ENCODE results near the gene AFF3. TPM values are rescaled to one million over a fixed set of nuclear protein-coding genes. Genes with fewer than 3 reads are reported as not detected.

AFF3 gene
- total RNA-seq, 2 experiments from 2014 or later, result 3.1 to 3.5 TPM

DNA sequence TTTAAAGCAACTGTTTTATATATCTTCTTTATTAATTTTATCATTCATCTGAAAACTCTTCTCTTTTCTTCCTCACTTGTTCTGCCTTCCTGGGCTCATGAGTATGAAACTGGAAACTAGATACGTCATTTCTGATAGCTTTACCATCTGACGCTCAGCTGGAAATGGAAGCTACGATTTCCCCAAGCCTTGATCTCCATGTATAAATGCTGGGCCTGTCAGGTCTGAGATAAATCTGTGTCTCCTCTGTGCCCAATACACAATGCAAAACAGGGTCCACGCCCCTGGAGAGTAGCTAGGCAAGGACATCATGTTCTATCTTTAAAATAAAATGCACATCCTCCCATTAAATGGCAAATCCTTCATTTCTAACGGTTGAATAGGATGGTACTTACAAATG is 238.4 kb downstream of the AFF3 start:
- intact Hi-C loops (cut with micrococcal nuclease), result no loop called here
- no peaks in the 10 kb centered on the region for H3K27me3 Mint-ChIP-seq
- ATAC-seq (no peak), DNase-seq (no peak)
- no peak overlapping the region for H3K27ac Mint-ChIP-seq
- H3K9me3 Mint-ChIP-seq, result no peaks in the 10 kb centered on the region
- H3K4me3 Mint-ChIP-seq, result no peak overlapping the region
- H3K4me1 Mint-ChIP-seq (ENCODE audit: low read depth), result no peaks in the 10 kb centered on the region
- TF ChIP-seq, protein P1, sequence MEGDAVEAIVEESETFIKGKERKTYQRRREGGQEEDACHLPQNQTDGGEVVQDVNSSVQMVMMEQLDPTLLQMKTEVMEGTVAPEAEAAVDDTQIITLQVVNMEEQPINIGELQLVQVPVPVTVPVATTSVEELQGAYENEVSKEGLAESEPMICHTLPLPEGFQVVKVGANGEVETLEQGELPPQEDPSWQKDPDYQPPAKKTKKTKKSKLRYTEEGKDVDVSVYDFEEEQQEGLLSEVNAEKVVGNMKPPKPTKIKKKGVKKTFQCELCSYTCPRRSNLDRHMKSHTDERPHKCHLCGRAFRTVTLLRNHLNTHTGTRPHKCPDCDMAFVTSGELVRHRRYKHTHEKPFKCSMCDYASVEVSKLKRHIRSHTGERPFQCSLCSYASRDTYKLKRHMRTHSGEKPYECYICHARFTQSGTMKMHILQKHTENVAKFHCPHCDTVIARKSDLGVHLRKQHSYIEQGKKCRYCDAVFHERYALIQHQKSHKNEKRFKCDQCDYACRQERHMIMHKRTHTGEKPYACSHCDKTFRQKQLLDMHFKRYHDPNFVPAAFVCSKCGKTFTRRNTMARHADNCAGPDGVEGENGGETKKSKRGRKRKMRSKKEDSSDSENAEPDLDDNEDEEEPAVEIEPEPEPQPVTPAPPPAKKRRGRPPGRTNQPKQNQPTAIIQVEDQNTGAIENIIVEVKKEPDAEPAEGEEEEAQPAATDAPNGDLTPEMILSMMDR (IDR thresholded peaks at IDR 0.05), result no peak
- ChIA-PET POLR2A (no interaction called here), CTCF (no interaction called here)
- H3K36me3 Mint-ChIP-seq (ENCODE audit: low read depth), result no peaks in the 10 kb centered on the region

DNA sequence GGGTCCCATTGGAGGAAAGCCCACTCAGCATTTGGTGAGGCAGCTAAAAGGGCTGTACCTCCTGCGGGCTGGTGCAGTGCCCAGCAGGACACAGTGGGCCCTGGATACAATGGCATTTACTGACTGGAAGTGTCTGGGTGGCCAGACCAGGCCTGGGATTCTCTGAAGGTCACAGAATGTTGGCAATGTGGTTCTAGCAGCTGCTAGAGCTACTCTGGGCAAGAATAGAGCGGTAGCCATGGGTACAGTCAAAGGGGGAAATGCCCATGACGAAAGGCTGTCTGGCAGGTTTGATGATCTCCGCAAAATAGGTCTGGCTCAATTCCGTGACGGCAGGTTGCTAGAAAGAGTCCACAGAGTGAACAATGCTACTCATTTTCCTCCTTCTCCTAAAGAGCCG is 241.8 kb downstream of the AFF3 start:
- no peak overlapping the region for H3K27ac Mint-ChIP-seq
- no peak for ATAC-seq
- no peaks in the 10 kb centered on the region for H3K27me3 Mint-ChIP-seq
- no peaks in the 10 kb centered on the region for H3K36me3 Mint-ChIP-seq (ENCODE audit: low read depth)
- CTCF ChIA-PET, result no interaction called here
- no peak overlapping the region for H3K4me3 Mint-ChIP-seq
- DNase-seq, result no peak
- H3K9me3 Mint-ChIP-seq, result no peaks in the 10 kb centered on the region
- intact Hi-C loops (cut with micrococcal nuclease), result no loop called here
- TF ChIP-seq, protein P1 (IDR thresholded peaks at IDR 0.05), result no peak
- no peaks in the 10 kb centered on the region for H3K4me1 Mint-ChIP-seq (ENCODE audit: low read depth)
- POLR2A ChIA-PET, result interaction anchor here (0.7 kb wide), 1 partner anchor 14 kb away, joined by 3 read pairs; no protein-coding TSS in a partner anchor

DNA sequence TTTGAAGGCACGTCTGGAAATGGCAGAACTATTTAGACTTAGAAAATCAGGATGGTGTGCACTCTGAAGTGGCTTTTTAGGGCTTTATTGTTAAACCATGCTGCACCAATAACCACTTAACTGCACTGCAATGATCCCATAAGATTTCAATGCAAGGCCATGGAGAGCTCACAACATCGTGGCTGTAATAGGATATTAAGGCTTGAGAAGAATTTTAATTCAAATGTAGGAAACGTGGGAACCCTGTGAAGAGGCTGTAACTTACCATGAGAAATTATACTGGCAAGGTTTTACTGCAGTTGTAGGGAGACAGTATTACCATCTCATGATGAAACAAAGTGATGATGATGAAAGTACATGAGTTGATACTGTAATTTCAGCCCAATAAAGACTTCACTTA is 242.5 kb downstream of the AFF3 start:
- Mint-ChIP-seq H3K9me3 (no peaks in the 10 kb centered on the region), H3K36me3 (ENCODE audit: low read depth) (no peaks in the 10 kb centered on the region), H3K4me3 (no peak overlapping the region), H3K27ac (no peak overlapping the region), H3K4me1 (ENCODE audit: low read depth) (no peaks in the 10 kb centered on the region), H3K27me3 (no peaks in the 10 kb centered on the region)
- TF ChIP-seq, protein P1 (IDR thresholded peaks at IDR 0.05), result no peak
- ATAC-seq (no peak), DNase-seq (no peak)
- ChIA-PET POLR2A (interaction anchor here (0.6 to 0.7 kb wide), 2 partner anchors 13 to 640 kb away, joined by 3 read pairs; no protein-coding TSS in a partner anchor), CTCF (interaction anchor here (0.9 kb wide), 1 partner anchor 9 kb away, joined by 3 read pairs; no protein-coding TSS in a partner anchor)
- intact Hi-C loops (cut with micrococcal nuclease), result no loop called here

DNA sequence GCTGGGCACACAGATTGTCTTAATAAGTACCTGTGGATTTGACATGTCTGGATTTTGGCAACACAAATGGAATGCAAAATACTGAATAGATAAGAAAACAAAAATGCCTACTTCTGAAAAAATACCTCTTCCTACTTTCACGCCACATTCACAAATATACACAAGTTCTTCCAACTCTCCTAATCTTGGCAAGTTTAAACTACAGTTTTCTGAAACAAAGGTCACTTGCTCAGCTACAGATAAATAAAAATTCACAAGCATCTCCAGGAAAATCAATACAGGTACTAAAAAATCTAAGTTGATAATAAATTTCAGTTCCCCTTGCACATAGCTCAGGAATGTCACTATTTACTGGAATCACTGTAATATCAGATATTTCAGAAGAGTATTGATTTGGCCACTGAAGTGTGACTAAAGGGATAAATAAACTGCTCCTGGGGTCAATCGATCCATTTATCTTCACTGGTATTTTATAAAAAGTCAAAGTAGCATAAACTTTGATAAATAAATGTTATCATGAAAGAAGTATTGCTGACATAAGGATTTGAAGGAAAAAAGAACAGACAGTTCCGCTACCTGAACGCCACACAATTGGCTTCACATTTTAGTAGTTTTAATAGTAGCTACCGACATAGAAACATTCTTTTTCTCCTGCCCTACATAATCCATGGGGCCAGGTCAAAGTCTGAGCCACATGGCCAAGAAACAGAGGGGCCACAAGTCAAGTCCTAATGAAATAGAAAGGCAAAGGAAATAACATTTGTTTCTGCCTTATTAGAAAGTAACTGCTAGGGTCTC is 243.1 kb downstream of the AFF3 start:
- no peaks in the 10 kb centered on the region for H3K4me1 Mint-ChIP-seq (ENCODE audit: low read depth)
- no peaks in the 10 kb centered on the region for H3K27me3 Mint-ChIP-seq
- ChIA-PET CTCF (interaction anchor here (0.9 kb wide), 1 partner anchor 9 kb away, joined by 3 read pairs; no protein-coding TSS in a partner anchor), POLR2A (no interaction called here)
- TF ChIP-seq, protein P1 (IDR thresholded peaks at IDR 0.05), result no peak
- no peak overlapping the region for H3K27ac Mint-ChIP-seq
- no peaks in the 10 kb centered on the region for H3K9me3 Mint-ChIP-seq
- DNase-seq (no peak), ATAC-seq (no peak)
- intact Hi-C loops (cut with micrococcal nuclease), result no loop called here
- H3K4me3 Mint-ChIP-seq, result no peak overlapping the region
- H3K36me3 Mint-ChIP-seq (ENCODE audit: low read depth), result no peaks in the 10 kb centered on the region

DNA sequence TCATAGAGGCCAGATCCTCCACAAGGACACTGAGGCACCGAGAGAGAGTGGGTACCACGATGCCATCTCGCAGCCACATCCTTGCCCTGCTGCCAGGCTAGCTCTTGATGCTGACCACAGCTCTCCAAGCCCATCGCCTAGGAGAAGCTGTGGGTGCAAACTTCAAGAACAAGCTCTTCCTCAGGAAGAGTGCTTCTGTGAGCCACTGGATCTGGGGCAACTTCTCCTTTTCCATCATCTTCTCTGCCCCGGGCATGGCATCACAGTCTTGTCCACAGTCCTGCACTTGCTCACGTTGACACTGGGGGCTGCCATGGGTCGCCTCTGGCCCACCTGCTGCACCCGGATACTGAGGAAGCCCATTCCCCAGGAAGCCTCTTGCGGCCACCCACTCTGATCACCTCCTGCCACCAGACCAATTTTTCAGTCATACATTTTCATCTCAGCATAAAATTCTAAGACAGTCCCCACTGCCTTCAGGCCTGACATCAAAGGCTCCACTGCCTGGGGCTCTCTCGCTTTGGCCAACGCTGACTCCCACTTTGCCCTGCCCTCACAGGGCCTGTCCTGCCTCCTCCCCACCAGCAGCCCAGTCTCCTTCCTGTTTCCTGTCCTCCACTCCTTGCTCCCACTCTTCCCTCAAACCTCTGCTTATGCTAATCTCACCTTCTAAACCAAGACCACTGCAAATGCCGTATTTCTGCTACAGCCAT is 243.9 kb downstream of the AFF3 start:
- intact Hi-C loops (cut with micrococcal nuclease), result no loop called here
- no peaks in the 10 kb centered on the region for H3K4me1 Mint-ChIP-seq (ENCODE audit: low read depth)
- ChIA-PET CTCF (no interaction called here), POLR2A (no interaction called here)
- no peaks in the 10 kb centered on the region for H3K9me3 Mint-ChIP-seq
- TF ChIP-seq, protein P1 (IDR thresholded peaks at IDR 0.05), result no peak
- H3K4me3 Mint-ChIP-seq, result no peak overlapping the region
- H3K36me3 Mint-ChIP-seq (ENCODE audit: low read depth), result no peaks in the 10 kb centered on the region
- no peak overlapping the region for H3K27ac Mint-ChIP-seq
- no peak for ATAC-seq
- H3K27me3 Mint-ChIP-seq, result no peaks in the 10 kb centered on the region
- DNase-seq, result no peak

Measured in activated CD8-positive, alpha-beta T cell treated with anti-CD3 and anti-CD28 coated beads for 36 hours (primary cell).